HG03025 (cell line): ENCODE measurements around the gene TJP1.

Experiments
- ATAC-seq: cut with Tn5 transposase; IDR thresholded peaks from one replicate; pipeline ENCODE4 v1.9.1; 2021; ENCODE audit warnings: mild to moderate bottlenecking, moderate library complexity; ENCODE audit not compliant: unreplicated experiment, low FRiP score

The TJP1 gene

DNA sequence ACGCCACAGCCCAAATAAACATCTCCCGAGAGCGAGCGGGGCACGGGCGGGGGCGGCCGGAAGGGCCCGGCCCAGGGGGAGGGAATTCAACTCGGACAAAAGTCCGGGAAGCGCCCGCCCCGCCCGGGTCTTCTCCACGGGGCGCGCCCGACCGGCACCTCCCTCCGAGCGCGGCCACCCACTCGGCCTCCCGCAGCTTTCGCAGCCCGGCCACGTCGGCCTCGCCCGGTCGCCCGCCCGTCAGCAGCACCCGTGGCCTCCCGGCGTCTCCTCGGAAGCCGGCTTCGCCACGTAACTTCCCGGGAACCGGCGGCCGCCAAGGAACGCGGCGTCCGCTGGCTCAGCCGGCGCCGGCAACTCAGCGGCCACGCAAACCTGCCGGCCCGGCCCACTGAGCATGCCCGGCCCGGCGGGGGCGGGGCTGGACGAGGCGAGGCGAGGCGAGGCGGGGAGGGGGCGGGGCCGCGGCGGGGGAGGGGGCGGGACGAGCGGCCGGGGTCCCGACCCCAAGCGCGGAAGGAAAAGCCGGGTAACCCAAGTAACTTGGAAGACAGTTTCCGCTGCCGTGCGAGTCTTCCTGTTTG, at the start of gene TJP1:
Gene TJP1 (minus strand): TSS at position 369 of the 584 bp plus-strand sequence. CDS start 440 bp downstream, outside the sequence.
- ATAC-seq: no peak

DNA sequence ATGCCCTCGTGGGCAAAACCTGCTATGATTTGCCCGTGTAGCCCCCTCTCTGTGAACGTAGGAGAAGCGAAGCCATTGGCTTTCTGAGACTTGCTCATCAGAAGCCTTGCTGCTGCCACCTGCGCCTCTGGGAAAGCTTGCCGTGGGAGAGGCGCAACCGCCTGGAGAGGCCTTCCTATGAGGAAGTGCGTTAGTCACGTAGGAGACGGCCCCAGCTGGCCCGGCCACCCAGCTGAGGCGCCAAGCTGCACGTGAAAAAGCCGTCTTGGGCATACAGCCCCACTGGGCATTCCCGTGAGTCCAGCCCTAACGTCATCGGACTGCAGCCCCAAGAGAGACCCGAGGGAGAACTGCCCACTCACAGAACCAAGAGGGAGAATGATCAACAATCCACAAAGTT, 49.1 kb upstream of the TJP1 start:
- no peak for ATAC-seq

DNA sequence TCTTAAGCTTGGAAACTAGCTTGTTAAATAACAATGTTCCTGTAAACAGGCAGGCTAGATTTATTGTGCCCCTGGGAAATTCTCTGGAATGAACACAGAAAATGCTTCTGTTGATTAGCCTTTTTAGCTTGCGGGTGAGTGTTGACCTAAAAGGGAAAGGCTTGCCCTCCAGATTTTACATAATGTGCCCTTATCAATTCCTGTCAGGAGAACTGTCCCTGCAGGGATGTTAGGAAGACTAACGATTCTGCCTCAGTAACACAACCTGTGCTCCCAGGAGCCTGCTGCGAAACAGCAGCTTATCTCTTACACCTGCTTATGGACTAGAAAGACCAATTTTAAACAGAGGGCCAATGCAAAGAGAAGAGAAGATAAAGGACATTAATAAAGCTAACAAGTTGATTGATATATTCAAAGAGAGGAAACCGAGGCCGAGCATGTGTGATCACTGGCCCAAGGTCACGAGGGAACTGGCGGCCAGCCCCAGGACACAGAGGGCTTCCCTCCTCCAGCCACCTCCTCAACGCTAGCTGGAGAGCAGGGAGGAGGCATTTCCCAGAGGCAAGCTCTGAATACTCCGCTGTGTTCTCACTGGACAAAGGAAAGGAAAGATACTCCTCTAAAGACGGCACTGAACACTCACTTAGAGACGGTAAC, 48.4 kb upstream of the TJP1 start:
- ATAC-seq: no peak

DNA sequence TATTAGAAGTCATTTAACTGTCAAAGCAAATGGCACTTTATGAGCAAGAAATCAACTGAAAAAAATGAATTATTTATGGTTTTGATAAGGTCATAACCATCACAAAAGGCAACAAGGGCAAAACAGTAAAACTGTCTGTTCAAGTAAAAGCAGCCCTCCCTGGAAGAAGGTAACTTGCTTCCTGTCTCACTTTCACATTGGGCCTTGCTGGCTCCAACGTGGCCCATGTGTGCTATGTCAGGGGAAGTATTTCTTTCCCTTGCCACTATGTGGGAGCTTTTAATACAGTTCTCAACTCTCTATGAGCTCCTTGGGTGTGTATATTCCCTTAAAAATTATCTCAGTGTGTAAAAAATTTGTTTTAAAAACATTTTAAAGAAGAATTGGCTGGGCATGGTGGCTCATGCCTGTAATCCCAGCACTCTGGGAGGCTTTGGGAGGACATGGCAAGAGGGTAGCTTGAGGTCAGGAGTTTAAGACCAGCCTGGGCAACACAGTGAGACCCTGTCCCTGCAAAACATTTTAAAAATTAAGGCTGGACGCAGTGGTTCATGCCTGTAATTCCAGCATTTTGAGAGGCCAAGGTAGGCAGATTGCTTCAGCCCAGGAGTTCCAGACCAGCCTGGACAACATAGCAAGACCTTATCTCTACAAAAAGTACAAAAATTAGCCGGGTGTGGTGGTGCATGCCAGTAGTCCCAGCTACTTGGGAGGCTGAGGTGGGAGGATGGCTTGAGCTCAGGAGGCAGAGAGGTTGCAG, 45.2 kb upstream of the TJP1 start:
- no peak for ATAC-seq

DNA sequence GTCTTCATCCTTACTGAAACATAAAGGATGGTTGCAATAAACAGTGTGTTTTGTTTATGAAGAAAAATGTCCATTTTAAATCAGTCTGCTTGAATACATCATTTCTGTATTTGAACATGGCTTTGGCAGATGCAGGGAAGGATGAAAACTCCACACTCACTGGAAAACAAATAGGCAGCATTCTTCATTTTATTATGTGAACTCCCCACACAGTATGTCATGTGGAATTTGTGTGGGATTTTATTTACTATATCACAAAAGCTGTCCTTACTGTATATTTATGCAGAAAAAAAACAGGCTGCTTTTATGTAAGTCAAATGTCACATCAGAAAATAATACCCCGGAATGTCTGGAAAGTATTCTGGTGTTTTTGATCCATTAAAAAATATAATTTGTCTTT, 44.1 kb upstream of the TJP1 start:
- ATAC-seq: no peak

DNA sequence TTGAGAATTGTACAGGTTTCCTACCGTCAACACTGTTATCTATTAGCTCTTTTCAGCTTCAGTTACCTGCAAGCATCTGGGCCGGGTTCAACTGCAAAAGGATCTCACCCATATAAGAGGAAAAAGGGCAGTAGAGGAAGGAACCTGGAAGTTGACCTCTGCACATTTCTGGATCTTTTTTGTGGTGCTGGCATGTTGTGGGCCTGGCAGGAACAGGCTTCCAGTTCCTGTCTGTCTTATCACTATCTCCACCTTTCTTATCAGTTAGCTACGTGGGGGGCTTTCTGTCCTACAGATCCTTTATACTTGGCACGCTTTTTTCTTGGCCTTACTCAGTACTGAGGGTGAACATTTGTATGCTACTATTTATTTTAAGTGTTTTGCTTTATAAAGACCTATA, 42.2 kb upstream of the TJP1 start:
- no peak for ATAC-seq

DNA sequence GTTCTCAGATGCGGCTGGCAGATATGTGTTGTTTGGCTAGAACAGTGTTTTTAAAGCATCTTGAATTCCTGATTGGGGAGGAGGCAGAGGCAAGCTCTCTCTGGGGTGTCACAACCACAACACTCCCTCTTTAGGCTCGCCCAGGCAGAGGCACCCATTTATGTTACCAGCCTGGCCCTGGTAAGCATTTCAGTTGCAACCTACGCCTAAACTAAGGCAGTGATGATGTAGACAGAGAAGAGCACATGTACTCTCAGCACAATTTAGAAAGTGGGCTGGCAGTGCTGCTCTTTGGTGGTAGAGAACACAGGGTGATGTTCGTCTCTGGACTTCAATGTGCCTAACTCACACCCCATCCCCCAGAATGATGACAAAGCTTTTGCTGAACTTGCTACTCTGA, 41.2 kb upstream of the TJP1 start:
- ATAC-seq: no peak

DNA sequence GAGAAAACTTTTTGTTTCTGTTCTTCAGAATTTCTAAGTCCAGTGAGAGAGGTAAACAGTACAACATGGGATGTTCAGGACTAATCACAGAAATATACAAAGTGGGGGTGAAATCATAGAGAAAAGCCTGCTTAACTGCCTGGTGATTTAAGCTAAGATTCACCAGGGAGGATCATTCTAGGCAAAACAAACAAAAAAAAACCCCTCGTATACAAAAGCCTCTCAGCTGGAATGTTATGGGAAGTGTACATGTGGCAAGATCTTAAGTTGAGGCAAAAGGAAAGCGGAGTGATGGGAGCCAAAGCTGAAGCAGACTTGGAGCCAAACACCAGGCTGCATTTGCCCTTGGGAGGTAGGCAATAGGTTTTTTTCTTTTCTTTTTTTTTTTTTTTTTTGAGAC, 40.0 kb upstream of the TJP1 start:
- no peak for ATAC-seq

DNA sequence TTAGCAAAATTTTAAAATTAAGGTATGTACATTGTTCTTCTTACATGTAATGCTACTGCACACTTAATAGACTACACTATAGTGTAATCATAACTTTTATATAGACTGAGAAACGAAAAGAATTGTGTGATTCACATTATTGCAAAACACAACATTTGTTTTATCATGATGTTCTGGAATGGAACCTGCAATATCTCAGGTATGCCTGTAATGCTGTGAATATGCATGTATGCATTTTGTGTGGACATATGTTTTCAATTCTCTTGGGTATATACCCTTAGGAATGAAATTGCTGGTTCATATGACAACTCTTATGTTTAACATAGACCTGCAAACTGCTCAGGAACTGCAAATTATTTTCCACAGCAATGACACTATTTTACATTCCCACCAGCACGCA, 38.6 kb upstream of the TJP1 start:
- ATAC-seq: no peak

DNA sequence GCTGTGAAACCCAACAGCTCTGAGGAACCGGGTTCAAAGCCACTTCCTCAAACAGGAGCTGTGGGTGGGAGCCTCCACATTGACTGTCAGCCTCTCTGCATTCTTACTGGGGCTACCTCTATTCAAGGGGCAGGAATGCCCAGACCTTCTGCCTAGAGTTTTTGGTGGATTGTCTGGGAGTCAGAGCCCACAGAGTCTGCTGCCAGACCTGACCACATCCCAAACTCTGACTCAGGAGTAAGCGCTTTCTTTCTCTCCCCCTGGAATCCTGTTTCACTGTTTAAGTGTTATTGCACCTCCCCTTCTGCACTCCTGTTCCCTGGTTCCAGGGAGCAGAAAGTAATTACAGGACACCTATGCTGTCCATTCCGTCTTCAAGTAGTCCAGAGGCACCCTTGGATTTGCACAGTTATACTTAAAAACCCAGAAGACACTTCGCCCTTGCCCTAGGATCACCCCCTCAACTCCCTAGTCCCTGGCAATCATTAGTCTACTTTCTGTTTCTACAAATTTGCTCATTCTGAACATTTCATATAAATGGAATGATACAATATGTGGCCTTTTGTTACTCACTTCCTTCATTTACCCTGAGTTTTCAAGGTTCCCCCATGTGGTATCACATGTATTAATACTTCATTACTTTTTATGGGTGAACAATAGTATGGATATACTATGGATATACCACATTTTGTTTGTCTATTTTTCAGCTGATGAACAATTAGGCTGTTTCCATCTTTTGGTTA, 37.9 kb upstream of the TJP1 start:
- no peak for ATAC-seq

DNA sequence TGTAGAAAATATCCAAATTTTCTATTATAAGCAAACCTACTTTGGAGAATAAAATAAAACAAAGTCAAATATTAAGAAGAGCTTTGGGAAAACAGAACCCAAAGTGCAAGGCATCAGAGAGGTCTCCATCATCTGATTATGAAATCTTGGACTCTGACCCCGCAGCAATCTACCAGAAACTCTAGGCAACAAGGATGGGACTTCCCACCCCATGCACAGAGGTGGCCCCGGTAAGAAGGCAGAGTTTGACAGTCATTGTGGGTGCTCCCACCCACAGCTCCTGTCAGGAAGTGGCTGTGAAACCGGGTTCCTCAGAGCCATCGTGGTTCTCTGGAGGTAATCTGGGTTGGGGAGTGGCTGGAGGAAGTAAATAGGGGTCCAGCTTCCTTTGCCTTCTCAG, 37.0 kb upstream of the TJP1 start:
- ATAC-seq: no peak

DNA sequence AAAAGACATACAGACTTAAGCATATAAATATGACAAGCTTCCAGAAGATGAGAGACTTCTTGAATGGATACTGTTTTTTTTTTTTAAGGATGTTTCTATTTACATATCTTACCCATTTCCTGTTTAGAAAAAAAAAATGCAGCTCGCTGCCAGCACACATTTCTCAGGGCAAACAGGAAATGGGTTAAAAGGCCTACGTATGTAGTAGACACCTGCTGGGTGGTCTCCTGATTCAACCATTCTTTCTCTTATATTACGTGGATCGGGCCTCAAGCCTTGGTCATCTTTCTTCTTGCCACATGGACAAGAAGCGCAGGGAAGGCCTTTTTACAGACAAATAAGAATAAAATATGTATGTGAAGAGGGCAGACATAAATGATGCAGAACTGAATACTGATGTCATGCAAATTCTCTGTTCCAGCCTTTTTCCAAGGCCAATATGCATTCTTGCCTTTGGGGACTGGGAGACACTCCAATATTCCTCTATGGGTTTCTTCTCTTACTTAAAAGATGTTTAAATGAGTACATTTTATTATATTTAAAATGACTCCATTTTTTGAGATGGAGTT, 35.0 kb upstream of the TJP1 start:
- no peak for ATAC-seq

DNA sequence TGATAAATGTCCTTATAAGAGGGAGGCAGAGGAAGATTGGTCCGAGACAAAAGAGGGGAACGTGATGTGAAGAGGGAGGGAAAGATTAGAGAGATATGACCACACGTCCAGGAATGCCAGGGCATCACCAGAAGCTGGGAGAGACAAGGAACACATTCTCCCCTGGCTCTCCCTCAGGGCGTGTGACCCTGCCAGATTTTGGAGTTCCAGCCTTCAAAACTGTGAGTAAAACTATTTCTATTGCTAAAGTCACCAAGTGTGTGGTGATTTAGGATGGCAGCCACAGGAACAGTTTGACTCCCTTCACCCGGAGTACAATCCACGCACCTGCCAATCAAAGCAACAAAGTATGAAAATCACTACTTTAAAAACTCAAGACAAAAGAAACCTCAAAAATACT, 32.1 kb upstream of the TJP1 start:
- ATAC-seq: no peak

DNA sequence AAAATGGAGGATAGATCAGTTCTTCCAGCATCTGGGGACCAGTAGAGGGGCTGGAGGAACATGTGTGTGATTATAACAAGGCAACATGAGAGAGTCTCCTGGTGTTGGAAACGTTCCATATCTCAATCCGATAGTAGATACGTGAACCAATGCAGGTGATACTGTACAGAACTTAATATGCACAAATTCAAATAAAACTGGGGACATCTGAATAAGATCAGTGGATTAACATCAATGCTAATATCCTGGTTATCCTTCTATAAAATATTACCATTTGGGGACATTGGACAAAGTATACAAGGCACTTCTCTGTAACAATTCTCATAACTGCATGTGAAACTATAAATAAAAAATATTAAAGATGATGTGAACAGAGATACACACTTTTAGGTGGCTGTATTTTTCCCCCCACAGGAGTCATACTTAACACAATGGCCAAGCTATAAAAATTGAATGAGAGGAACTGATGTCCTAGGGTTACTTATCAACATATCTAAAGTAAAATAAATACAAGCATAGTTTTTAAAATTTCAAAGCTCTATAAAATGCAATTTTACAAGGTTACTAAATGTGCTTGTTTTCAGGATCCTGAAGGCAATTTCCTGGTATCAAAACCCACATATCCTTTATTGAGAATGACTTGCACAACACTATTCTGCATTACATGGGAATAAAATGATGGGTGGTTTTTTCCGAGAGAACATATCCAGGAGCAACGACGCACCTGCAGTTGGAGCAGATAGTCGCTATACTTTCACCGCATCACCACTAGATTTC, 31.1 kb upstream of the TJP1 start:
- ATAC-seq: no peak

DNA sequence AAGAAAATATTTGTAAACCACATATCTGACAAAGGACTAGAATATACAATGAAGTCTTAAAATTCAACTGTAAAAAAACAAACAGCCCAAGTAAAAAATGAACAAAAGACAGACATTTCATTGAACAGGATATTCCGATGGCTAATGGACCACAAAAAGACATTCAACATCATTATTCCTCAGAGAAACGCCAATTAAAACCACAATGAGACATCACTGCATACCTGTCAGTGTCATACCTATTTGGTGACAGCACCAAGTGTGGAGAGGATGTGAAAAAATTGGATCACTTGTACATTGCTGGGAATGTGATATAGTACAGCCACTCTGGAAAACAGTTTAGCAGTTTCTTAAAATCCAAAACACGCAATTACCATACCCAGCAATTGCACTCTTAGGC, 29.9 kb upstream of the TJP1 start:
- no peak for ATAC-seq

DNA sequence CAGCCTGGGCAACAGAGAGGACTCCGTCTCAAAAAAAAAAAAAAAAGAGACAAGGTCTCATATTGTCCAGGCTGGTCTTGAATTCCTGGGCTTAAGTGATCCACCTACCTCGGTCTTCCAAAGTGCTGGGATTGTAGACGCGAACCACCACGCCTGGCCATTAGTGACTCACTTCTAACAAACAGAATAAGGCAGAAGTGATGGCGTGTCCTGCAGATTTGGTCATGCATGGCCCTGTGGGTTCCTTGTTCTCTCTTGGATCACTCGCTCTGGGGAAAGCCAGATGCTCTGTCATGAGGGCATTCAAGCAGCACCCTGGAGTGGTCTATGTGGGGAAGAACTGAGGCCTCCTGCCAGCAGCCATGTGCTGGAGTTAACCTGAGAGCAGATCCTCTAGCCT, 27.4 kb upstream of the TJP1 start:
- no peak for ATAC-seq

DNA sequence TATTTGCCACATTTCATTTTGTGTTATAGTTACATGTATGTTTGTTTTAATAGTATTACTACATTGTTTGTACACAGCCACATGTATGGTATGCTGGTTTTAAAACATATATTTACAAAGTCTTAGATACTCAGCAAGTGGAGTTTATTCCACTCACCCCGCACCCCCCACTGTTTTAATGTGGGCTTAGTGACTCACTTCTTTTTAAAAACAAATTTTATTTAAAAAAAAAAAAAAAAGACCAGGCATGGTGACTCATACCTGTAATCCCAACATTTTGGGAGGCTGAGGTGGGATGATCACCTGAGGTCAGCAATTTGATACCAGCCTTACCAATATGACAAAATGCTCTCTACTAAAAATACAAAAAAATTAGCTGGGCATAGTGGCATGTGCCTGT, 26.9 kb upstream of the TJP1 start:
- no peak for ATAC-seq

DNA sequence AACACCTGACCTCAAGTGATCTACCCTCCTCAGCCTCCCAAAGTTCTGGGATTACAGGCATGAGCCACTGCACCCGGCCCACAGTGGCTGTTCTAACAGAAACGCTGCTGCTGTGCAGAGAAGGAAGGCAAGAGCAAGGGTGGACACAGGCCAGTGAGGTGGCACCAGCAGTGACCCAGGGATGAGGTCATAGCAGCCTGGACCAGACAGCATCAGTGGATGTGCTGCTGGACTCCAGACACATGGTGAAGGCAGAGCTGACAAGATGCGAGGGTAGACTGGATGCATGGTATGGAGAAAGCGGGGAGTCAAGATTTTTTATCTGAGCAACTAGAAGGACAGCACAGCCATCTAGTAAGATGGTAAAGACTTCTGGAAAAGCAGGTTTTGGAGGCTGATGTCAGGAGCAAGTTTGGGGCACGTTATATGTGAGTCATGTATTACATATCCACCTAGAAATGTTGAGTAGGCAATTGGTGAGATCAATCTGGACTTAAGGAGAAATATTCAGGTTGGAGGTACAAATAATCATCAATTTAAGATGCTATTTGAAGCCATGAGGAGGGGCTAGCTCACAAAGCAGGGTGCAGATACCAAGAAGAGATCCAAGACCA, 22.1 kb upstream of the TJP1 start:
- ATAC-seq: no peak

DNA sequence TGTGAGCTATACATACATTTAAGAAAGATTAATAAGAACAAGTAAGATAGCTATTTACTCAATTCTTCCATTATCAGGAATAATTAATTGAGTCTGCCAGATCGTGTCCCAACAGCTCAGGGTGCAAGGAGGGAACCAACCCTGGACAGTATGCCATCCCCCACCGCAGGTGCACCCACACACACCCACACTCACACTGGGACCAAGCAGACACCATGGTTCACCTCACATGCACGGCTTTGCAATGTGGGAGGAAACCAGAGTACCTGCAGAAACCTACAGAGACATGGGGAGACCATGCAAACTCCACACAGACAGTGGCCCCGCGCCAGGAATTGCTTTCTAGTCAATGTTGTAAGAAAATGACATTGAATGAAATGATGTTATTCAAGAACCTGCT, 20.0 kb upstream of the TJP1 start:
- no peak for ATAC-seq

DNA sequence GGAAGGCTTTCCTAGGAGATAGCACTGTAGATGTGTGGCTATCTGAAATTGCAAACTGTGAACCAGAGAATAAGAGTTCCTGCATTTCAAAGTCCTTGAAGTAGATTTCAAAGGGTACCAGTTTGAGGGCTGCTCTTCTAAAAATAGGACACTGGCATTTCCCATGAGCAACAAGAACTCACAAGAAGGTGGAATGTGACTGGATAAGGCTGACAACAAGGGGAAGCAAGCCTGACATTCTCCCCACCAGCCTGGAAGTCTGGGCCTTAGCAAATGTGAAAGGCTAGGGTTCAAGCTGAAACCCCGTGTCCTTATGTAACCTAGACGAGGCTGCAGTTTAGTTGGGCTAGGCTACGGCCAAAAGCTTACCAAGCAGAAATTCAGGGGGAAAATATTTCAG, 18.7 kb upstream of the TJP1 start:
- no peak for ATAC-seq
